DMS 273 treated with DMSO at 0.1 percent for 48 hours (cell line): ENCODE data around the gene TCF7L1.
"Not testable (repeated sequence)": the region's sequence is repeated elsewhere in the genome, so short reads cannot be mapped to it uniquely, and the experiment has no call there.

Experiments used
- DNase-seq: peaks from one replicate; lab custom pipeline; 2025; lab: John Stamatoyannopoulos, UW

Gene TCF7L1

GRCh38 chr2:85132834-85133637, at the start of gene TCF7L1:
Gene TCF7L1 (plus strand): TSS chr2:85133392. CDS start chr2:85133685, 293 bp downstream.
- peak; percentile 49 for DNase-seq

- no peak for DNase-seq
Observed at GRCh38 chr2:85085563-85085962, 47.6 kb upstream of the TCF7L1 start.

GRCh38 chr2:85087541-85087940, 45.7 kb upstream of the TCF7L1 start:
- no peak for DNase-seq

- DNase-seq: no peak
Observed at GRCh38 chr2:85088921-85089320, 44.3 kb upstream of the TCF7L1 start.

- DNase-seq: peak; percentile 93
Observed at GRCh38 chr2:85089585-85089984, 43.6 kb upstream of the TCF7L1 start.

GRCh38 chr2:85091838-85092237, 41.4 kb upstream of the TCF7L1 start:
- no peak for DNase-seq

GRCh38 chr2:85095094-85095493, 38.1 kb upstream of the TCF7L1 start:
- DNase-seq: no peak

- no peak for DNase-seq
Observed at GRCh38 chr2:85096616-85097015, 36.6 kb upstream of the TCF7L1 start.

GRCh38 chr2:85104228-85104627, 29.0 kb upstream of the TCF7L1 start:
- no peak for DNase-seq

- no peak for DNase-seq
Observed at GRCh38 chr2:85106489-85107180, 26.6 kb upstream of the TCF7L1 start.

GRCh38 chr2:85110991-85111560, 22.1 kb upstream of the TCF7L1 start:
- DNase-seq: no peak

GRCh38 chr2:85111819-85112281, 21.3 kb upstream of the TCF7L1 start:
- DNase-seq: no peak

- DNase-seq: no peak
Observed at GRCh38 chr2:85112906-85113625, 20.1 kb upstream of the TCF7L1 start.

GRCh38 chr2:85114586-85115330, 18.4 kb upstream of the TCF7L1 start:
- no peak for DNase-seq

- DNase-seq: no peak
Observed at GRCh38 chr2:85116207-85116606, 17.0 kb upstream of the TCF7L1 start.

GRCh38 chr2:85119900-85120299, 13.3 kb upstream of the TCF7L1 start:
- DNase-seq: no peak

GRCh38 chr2:85120363-85120762, 12.8 kb upstream of the TCF7L1 start:
- DNase-seq: no peak

GRCh38 chr2:85126462-85126861, 6.7 kb upstream of the TCF7L1 start:
- not testable (repeated sequence) for DNase-seq

GRCh38 chr2:85129861-85130260, 3.3 kb upstream of the TCF7L1 start:
- DNase-seq: no peak

GRCh38 chr2:85130407-85130806, 2.8 kb upstream of the TCF7L1 start:
- DNase-seq: no peak

GRCh38 chr2:85131116-85131515, 2.1 kb upstream of the TCF7L1 start:
- DNase-seq: no peak

GRCh38 chr2:85132397-85132796, 795 bp upstream of the TCF7L1 start:
- DNase-seq: no peak
